ENCODE measurements around the gene TRIM51G. TPM values are rescaled to one million over a fixed set of nuclear protein-coding genes. Genes with fewer than 3 reads are reported as not detected.
"Not testable (repeated sequence)": the region's sequence is repeated elsewhere in the genome, so short reads cannot be mapped to it uniquely, and the experiment has no call there.

Gene TRIM51G
- not detected for total RNA-seq

DNA sequence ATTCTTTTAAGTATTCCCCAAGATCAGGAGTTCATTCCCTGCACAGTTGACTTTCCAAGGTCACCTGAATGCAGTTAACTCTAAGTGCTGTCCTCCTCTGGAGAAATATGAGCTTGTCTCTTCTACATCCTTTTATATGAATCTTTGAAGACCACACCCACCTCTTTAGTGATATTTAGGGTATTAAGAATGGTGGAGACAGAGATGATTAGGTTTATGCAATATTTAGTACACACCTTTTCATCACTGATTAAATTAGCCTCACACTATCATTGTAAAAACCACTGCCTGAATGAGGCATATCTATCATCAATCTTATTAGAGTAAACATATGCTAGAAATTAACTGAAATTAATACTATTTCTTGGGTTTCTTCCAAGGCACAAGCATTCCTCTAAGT is at the start of gene TRIM51G:
TRIM51G (minus strand) TSS at position 101 of the 400 bp plus-strand sequence. CDS start 2,190 bp downstream, outside the sequence.
- H3K27me3 ChIP-seq (ENCODE audit: insufficient read depth, low read length); H3K4me1 ChIP-seq (ENCODE audit: insufficient read depth, low read length); H3K9me3 ChIP-seq (ENCODE audit: low read depth, low read length); H3K4me3 ChIP-seq (ENCODE audit: low read length): not testable (repeated sequence)

- not testable (repeated sequence) for H3K27me3 ChIP-seq (ENCODE audit: insufficient read depth, low read length); H3K4me1 ChIP-seq (ENCODE audit: insufficient read depth, low read length)
Observed at GRCh38 chr11:49028523-49028922, 44.8 kb upstream of the TRIM51G start, which contains the start of gene TRIM49B. Gene TRIM49B, plus strand, starts transcription at chr11:49028823. Its CDS starts 2,777 bp downstream, at chr11:49031600.

DNA sequence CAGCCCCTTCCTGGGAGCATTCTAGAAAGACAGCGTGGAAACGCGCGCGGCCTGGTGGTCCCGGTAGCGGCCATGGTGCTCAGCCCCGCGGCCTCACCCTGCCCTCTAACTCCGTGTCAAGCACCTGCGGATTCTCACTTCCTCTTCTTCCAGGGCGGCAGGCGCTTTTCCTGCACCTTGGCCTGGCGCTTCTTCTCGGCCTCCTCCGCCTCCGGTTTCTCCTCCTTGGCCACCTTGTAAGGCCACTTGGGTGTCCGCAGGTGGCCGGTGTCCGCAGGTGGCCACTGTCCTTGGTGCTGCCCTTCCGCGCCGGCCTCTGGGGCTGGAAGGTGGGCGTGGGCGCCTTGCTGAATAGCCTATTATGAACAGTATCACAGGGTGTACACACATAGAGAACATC is 15.1 kb downstream of the TRIM51G start:
- not testable (repeated sequence) for H3K9me3 ChIP-seq (ENCODE audit: low read depth, low read length); H3K4me1 ChIP-seq (ENCODE audit: insufficient read depth, low read length); H3K27me3 ChIP-seq (ENCODE audit: insufficient read depth, low read length); H3K4me3 ChIP-seq (ENCODE audit: low read length)

More at GRCh38 chr11:49028523-49028922, 44.8 kb upstream of the TRIM51G start, which contains the start of gene TRIM49B:
- not testable (repeated sequence) for H3K9me3 ChIP-seq (ENCODE audit: low read depth, low read length); H3K4me3 ChIP-seq (ENCODE audit: low read length)

- H3K9me3 ChIP-seq (ENCODE audit: low read depth, low read length); H3K4me1 ChIP-seq (ENCODE audit: insufficient read depth, low read length); H3K4me3 ChIP-seq (ENCODE audit: low read length); H3K27me3 ChIP-seq (ENCODE audit: insufficient read depth, low read length): not testable (repeated sequence)
Observed at GRCh38 chr11:48955315-48956049, 28.2 kb downstream of the TRIM51G start.

GRCh38 chr11:48945796-48946195 is 37.9 kb downstream of the TRIM51G start:
- not testable (repeated sequence) for H3K4me3 ChIP-seq (ENCODE audit: low read length); H3K9me3 ChIP-seq (ENCODE audit: low read depth, low read length); H3K4me1 ChIP-seq (ENCODE audit: insufficient read depth, low read length); H3K27me3 ChIP-seq (ENCODE audit: insufficient read depth, low read length)

Other genes starting within 250 kb of the TRIM51G start
- not detected for gene TRIM49B, start 44.9 kb upstream of the TRIM51G start, total RNA-seq
- gene TRIM64C, start 75.2 kb upstream of the TRIM51G start, total RNA-seq = not detected
- not detected for gene FOLH1, start 224.7 kb upstream of the TRIM51G start, total RNA-seq